Upper lobe of left lung (tissue), 4 donors: ENCODE results near the gene CTSH.

Experiments
- CTCF ChIP-seq, 6 experiments: fragments of 450-650 bp in 4 of 6; fragments of 200-600 bp in 2 of 6; sonication (generic) in 2 of 6; IDR thresholded peaks; one replicate each; pipeline ENCODE4 v1.5.1; 2016 to 2019; ENCODE audit warnings: antibody characterized with exemption in 6 of 6
- EP300 ChIP-seq, 4 donors: sonication (generic); formaldehyde crosslinking; IDR thresholded peaks; one replicate each; pipeline ENCODE4 v1.5.1; 2017; ENCODE audit warnings: antibody characterized with exemption in 4 of 4, control low read depth in 2 of 4
- POLR2A ChIP-seq, 4 donors: fragments of 450-650 bp; IDR thresholded peaks; one replicate each; pipeline ENCODE4 v1.5.1; 2016 to 2017; ENCODE audit warnings: antibody characterized with exemption in 4 of 4, mild to moderate bottlenecking in 2 of 4
- POLR2AphosphoS5 ChIP-seq, 2 donors: sonication (generic); formaldehyde crosslinking; IDR thresholded peaks; one replicate each; pipeline ENCODE4 v1.5.1; 2017; ENCODE audit warnings: antibody characterized with exemption in 2 of 2

GRCh38 chr15:78916088-78916487 is 28.8 kb downstream of the CTSH start:
- no peak for TF ChIP-seq CTCF (IDR thresholded peaks at IDR 0.05)
- no peak for TF ChIP-seq POLR2AphosphoS5 (IDR thresholded peaks at IDR 0.05)
- no peak for TF ChIP-seq EP300 (IDR thresholded peaks at IDR 0.05)
- TF ChIP-seq POLR2A (IDR thresholded peaks at IDR 0.05), result no peak
